Lower leg skin (tissue), 4 donors: ENCODE data around the gene KIAA1671. TPM values are rescaled to one million over a fixed set of nuclear protein-coding genes. Genes with fewer than 3 reads are reported as not detected.

Source experiments
- DNase-seq, 2 donors: peaks; one replicate each; pipeline ENCODE4 v3.0.0-alpha.2; 2019; ENCODE audit warnings: low spot score in 2 of 2
- H3K4me3 ChIP-seq: fragments of 200-600 bp; sonication (generic); 2 replicates; pipeline ENCODE4 v1.5.1; 2017; ENCODE audit warnings: mild to moderate bottlenecking, low read depth; ENCODE audit not compliant: poor library complexity, severe bottlenecking
- POLR2A ChIP-seq, 2 donors: fragments of 450-650 bp; IDR thresholded peaks; one replicate each; pipeline ENCODE4 v1.6.1; 2016 to 2017; ENCODE audit warnings: antibody characterized with exemption in 2 of 2, mild to moderate bottlenecking in 1 of 2, moderate library complexity in 1 of 2
- WGBS, 2 donors: methylation state at CpG; one replicate each; pipeline ENCODE4 v1.1.5; 2018; 5-methylcytosine and 5-hydroxymethylcytosine counted together
- intact Hi-C: fragments of 100-400 bp; cut with DNase I; formaldehyde crosslinking; loops from one replicate; pipeline ENCODE4 v1.15.0; 2023; ENCODE audit warnings: low total_unique reads
- total RNA-seq, 4 donors: library from RNA; depleted of rRNA; stranded (reverse); fragments of >200 nt; gene quantifications; one replicate each; pipeline ENCODE4 v1.1.0, GENCODE V29; 2016
- TF ChIP-seq, protein P1 (sequence below), 3 donors: fragments of 450-650 bp; IDR thresholded peaks; one replicate each; pipeline ENCODE4 v1.5.1; 2016; ENCODE audit warnings: antibody characterized with exemption in 3 of 3, mild to moderate bottlenecking in 3 of 3, moderate library complexity in 2 of 3

Gene KIAA1671
- total RNA-seq, 4 donors from 2014 or later = 60.0 to 87.8 (median 85.1) TPM

DNA sequence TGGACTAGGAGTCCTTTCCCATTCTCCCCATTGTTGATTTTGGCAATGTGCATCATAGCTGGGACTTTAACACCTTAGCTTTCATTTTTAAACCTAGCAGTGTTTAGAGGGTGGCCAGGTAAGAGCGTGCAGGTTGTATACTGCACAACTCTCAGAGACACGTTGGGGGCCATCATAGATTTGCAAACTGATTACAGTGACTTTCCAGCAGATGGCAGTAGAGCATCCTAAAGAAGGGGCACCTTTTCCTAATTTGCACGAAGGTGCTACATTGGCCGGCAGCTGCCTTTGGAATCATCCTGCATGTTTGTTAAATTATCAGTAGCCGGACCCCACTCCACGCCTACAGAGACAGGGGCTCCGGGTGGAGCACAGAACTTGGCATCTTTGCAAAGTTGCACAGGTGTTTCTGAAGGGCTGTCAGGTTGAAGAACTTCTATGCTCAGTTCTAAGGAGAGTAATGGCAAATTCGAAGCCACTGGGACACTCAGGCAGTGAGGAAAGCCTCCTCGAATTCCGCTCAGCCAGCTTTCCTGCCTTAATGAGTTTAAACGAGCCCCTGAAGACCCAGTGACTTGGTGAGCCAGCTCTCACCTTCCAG is 13.7 kb upstream of the KIAA1671 start:
- TF ChIP-seq POLR2A (IDR thresholded peaks at IDR 0.05) = no peak
- TF ChIP-seq, protein P1, sequence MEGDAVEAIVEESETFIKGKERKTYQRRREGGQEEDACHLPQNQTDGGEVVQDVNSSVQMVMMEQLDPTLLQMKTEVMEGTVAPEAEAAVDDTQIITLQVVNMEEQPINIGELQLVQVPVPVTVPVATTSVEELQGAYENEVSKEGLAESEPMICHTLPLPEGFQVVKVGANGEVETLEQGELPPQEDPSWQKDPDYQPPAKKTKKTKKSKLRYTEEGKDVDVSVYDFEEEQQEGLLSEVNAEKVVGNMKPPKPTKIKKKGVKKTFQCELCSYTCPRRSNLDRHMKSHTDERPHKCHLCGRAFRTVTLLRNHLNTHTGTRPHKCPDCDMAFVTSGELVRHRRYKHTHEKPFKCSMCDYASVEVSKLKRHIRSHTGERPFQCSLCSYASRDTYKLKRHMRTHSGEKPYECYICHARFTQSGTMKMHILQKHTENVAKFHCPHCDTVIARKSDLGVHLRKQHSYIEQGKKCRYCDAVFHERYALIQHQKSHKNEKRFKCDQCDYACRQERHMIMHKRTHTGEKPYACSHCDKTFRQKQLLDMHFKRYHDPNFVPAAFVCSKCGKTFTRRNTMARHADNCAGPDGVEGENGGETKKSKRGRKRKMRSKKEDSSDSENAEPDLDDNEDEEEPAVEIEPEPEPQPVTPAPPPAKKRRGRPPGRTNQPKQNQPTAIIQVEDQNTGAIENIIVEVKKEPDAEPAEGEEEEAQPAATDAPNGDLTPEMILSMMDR (IDR thresholded peaks at IDR 0.05) = peak in 1 of 3 donors; percentile 16
- no peak overlapping the region for H3K4me3 ChIP-seq
- intact Hi-C loops = no loop called here
- 13 to 14% methylated on average over 11 of the region's 11 CpGs for WGBS, 2 donors
- DNase-seq = no peak

DNA sequence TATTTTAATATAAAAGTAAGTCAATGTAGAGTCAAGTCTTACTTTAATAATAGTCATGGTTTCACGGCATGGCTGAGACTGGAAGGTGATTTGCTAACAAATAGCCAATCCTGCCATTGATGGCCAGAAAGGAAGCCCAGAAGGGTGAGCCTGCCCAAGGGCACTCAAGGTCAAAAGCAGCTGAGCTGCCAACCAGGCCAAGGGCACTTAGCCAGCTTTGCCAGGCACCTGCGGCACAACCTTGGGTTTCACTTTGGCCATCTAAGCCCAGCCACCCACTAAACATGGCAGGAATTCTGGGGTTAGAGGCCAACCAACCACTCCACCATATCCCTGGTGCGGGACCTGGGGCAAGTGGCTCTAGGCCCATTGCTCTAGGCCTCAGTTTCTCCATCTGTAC is 10.2 kb upstream of the KIAA1671 start:
- DNase-seq = no peak
- intact Hi-C loops = no loop called here
- no peak for TF ChIP-seq POLR2A (IDR thresholded peaks at IDR 0.05)
- TF ChIP-seq, protein P1 (IDR thresholded peaks at IDR 0.05) = no peak
- no peak overlapping the region for H3K4me3 ChIP-seq
- WGBS, 2 donors = 91 to 92% methylated on average over 3 of the region's 3 CpGs

DNA sequence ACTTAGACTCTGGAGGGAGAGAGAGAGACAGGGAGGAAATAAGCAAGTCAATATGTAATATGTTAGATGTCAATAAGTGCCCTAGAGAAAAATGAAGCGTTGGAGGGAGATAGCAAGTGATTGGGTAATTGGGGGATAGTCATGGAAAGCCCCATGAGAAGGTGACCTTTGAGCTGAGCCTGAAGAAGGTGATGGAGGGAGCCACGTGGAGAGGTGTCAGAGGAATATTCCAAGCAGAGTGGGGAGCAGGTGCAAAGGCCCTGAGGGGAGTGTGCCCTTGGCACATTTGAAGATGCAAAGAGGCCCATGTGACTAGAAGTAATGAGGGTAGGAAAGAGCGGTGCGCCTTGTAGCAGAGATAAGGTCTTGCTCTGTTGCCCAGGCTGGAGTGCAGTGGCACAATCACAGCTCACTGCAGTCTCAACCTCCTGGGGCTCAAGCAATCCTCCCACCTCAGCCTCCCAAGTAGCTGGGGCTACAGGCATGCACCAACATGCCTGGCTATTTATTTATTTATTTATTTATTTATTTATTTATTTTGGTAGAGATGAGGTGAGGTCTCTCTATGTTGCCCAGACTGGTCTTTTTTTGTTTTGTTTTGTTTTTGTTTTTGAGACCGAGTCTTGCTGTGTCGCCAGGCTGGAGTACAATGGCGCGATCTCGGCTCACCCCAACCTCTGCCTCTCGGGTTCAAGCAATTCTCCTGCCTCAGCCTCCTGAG is 8.1 kb upstream of the KIAA1671 start:
- 88 to 91% methylated on average over 10 of the region's 10 CpGs for WGBS, 2 donors
- intact Hi-C loops = no loop called here
- TF ChIP-seq, protein P1 (IDR thresholded peaks at IDR 0.05) = no peak
- no peak for TF ChIP-seq POLR2A (IDR thresholded peaks at IDR 0.05)
- H3K4me3 ChIP-seq = no peak overlapping the region
- DNase-seq = no peak

DNA sequence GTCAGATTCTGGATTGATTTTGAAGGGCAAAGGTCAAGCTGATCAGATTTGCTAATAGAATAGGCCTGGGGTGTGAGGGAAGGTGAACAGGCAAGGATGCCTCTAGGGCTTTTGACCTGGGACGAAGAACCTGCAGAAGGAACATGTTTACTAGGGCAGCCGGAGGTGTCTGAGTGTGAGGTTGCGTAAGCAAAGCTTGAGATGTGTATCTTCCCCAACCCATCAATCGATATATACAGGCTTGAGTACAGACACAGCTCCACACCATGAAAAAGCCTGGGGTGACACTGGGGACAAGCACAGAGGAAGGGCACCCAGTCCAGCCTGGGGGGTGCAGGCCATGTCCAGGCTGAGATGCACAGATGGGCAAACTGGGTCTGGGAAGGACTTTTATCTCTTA is 7.1 kb upstream of the KIAA1671 start:
- DNase-seq = no peak
- no peak for TF ChIP-seq POLR2A (IDR thresholded peaks at IDR 0.05)
- H3K4me3 ChIP-seq = no peak overlapping the region
- intact Hi-C loops = no loop called here
- whole genome bisulfite sequencing, 2 donors = 57 to 74% methylated on average over 4 of the region's 4 CpGs

DNA sequence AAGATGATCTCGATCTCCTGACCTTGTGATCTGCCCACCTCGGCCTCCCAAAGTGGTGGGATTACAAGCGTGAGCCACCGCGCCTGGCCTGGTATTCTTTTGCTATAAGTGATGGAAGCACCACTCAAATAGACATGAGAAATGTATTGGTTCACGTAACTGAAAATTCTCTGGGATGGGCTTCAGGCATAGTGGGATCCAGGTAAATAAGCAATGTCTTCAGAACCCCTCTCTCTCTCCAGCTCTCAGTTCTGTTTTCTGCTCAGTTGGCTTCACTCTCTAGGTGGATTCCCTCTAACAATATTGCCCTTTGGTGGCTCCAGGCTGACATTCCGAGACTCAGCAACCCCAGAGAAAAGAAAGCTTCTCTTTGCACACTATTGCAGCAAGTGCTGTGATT is 5.1 kb upstream of the KIAA1671 start:
- DNase-seq = no peak
- TF ChIP-seq, protein P1 (IDR thresholded peaks at IDR 0.05) = no peak
- TF ChIP-seq POLR2A (IDR thresholded peaks at IDR 0.05) = no peak
- whole genome bisulfite sequencing, 2 donors = 89 to 96% methylated on average over 2 to 7 of the region's 7 CpGs
- intact Hi-C loops = no loop called here
- H3K4me3 ChIP-seq = no peak overlapping the region

DNA sequence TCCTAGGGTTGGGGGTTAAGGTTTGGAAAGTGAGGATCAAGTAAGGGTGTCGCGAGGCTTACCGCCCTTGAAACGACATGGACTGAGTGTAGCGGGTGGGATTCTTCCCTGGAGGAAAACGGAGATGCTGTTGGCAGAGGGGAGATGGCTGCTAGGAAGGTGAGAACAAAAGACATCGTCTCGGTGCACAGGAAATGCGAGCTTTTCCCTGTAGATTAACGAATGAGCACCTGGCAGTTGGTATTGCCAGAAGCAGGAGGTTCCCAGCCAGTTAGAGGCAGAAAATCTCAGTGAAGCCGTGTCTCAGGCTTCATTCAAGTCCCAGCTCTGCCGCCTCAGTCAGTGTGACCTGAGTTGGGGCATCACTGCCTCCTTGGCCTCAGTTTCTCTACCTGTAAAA is 4.6 kb upstream of the KIAA1671 start:
- WGBS, 2 donors = 61 to 62% methylated on average over 12 of the region's 12 CpGs
- no peak for DNase-seq
- intact Hi-C loops = no loop called here
- TF ChIP-seq, protein P1 (IDR thresholded peaks at IDR 0.05) = no peak
- no peak for TF ChIP-seq POLR2A (IDR thresholded peaks at IDR 0.05)
- no peak overlapping the region for H3K4me3 ChIP-seq
